SK-N-MC (cell line): Measurements from ENCODE around the gene P2RY14.

Experiments
- EZH2 ChIP-seq: fragments of 200-600 bp; sonication (generic); IDR thresholded peaks from one replicate; pipeline ENCODE4 v1.6.1; 2017; ENCODE audit warnings: antibody characterized with exemption
- FOXP2 ChIP-seq: optimal IDR thresholded peaks from 2 replicates; pipeline ENCODE3; 2011; ENCODE audit warnings: mild to moderate bottlenecking, moderate library complexity; ENCODE audit not compliant: insufficient read depth; ENCODE audit errors: extremely low read length, control extremely low read depth
- POLR2AphosphoS5 ChIP-seq: IDR thresholded peaks from 2 replicates; pipeline ENCODE4 v1.6.1; 2012; ENCODE audit warnings: mild to moderate bottlenecking, low read depth, low read length, borderline replicate concordance

GRCh38 chr3:151316267-151316991 is 38.1 kb upstream of the P2RY14 start, which contains the start of gene GPR87:
- TF ChIP-seq EZH2, result no peak
- no peak for TF ChIP-seq POLR2AphosphoS5
- no peak for TF ChIP-seq FOXP2
